Measurements from ENCODE around the gene DTX1.

The DTX1 gene

GRCh38 chr12:113071135-113072112 is 14.9 kb downstream of the DTX1 start:
- no peak for DNase-seq (ENCODE audit: low read depth in 2 of 2)

GRCh38 chr12:113072136-113072535 is 15.6 kb downstream of the DTX1 start:
- DNase-seq (ENCODE audit: low read depth in 2 of 2) = no peak

GRCh38 chr12:113073586-113073985 is 17.1 kb downstream of the DTX1 start:
- DNase-seq (ENCODE audit: low read depth in 2 of 2) = no peak

DNA sequence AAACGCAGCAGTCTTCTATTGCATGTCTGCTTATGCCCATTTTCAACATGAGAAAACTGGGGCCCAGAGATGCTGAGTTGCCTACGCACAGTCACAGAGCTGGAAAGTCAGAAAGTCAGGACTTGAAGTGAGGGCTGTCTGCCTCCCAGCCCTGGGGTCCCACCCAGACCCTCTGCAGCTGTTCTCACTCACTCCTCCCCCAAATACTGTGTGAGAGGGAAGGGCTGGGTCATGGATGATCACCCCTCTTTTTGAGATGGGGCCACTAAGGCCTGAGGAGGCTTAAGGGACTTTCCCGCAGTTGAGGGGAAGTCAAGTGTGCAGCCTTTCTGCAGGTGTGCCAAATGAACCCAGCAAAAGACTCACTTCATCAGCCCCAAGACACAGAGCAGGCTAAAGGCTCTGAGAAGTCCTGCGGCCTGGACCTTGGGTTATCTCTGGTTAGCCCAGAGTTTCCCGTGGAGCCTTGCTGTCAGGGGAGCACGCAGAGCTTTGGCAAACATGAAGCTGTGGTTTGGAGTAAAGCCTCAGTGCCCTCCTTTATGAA is 18.7 kb downstream of the DTX1 start:
- no peak for DNase-seq (ENCODE audit: low read depth in 2 of 2)

- DNase-seq (ENCODE audit: low read depth in 2 of 2) = no peak
Observed at GRCh38 chr12:113077057-113077858, 20.7 kb downstream of the DTX1 start.

DNA sequence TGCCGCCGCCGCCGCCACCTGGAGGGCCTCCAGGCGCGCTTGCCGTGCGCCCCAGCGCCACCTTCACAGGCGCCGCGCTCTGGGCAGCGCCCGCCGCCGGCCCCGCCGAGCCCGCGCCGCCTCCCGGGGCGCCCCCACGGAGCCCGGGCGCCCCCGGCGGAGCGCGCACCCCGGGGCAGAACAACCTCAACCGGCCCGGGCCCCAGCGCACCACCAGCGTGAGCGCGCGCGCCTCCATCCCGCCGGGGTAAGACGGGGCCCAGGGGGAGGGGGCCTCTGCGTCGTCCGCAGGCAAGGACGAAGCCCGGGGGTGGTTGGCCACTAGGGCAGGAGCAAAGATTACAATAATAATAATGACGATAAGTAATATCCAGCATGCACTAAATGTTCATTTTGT is 21.3 kb downstream of the DTX1 start:
- no peak for DNase-seq (ENCODE audit: low read depth in 2 of 2)

DNA sequence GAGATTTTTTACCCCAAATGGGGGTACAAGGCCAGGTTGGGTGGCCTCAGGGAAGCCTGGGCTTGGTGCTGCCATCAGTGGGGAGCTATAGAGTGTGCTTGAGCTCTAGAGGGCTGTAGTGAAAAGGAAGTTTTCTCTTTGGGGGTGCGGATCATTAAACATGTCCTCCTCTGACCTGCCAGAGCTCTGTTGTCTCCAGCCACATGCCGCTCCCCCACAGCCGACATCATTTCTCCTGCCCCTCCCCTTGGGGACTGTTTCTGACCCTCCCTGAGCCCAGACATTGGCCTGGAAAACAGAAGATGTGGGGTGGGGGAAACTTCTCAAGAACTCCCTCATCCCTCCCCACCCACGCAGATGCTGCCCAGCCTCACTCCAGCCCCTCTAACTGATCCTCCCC is 25.3 kb downstream of the DTX1 start:
- no peak for DNase-seq (ENCODE audit: low read depth in 2 of 2)

DNA sequence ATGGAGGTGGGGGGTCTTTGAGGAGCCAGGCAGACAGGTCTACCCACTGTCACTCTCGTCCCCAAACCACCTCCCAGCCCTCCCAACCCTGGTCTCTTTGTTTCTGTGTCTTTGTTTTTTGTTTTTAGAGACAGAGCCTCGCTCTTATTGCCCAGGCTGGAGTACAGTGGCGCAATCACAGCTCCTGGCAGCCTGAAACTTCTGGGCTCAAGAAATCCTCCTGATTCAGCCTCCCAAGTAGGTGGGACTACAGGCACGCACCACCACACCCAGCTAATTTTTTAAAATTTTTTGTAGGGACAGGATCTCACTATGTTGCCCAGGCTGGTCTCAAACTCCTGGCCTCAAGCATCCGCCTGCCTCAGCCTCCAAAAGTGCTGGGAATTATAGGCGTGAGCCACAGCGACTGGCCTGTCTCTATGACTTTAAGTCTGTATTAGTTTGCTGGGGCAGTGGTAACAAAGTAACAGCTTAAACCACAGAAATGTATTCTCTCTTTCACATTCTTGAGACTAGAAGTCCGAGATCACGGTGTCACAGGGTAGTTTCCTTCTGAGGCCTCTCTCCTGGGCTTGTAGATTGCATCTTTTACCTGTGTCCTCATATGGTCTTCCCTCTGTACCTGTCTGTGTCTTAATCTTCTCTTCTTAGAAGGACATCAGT is 26.1 kb downstream of the DTX1 start:
- DNase-seq (ENCODE audit: low read depth in 2 of 2) = no peak

- no peak for DNase-seq (ENCODE audit: low read depth in 2 of 2)
Observed at GRCh38 chr12:113083863-113084435, 27.4 kb downstream of the DTX1 start.

DNA sequence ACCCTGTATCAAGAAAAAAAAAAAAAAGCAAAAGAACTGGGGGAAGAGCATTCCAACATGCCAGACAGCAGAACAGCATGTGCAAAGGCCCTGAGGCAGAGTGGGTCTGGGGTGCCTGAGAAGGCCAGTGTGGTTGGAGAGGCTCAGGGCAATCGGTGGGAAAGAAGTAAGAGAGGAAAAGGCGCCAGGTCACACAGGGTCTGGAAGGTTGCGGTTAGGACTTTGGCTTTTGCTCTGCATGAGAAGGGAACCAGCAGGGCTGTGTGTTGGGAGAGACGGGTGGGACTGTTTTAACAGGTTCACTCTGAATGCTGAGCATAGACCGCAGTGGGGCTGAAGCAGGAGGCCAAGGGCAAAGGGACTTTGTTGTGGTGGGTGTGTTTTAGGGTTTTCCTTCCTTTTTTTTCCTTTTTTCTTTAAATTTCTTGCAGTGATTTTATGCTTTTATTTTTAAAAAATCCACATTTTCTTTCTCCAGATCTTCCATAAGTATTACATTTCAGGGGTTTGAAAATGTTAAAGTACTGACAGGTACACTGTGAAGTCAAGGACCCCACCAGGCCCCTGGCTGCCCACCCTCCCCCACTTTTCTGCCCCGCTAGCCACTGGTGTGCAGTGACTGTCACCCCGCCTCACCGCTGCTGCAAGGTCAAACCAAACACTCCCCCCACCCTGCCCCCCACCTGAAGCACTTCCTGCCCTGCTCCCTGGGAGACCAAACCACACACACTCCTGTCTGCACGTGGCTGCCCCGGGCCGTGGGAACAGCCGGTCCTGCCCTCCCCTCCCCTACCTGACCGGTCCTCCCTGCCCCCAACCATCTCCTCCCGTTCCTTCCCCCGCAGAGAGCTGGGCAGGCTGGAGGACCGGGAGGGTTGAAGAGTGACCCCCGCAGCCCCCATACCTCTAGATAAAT is 30.0 kb downstream of the DTX1 start:
- no peak for DNase-seq (ENCODE audit: low read depth in 2 of 2)

GRCh38 chr12:113087193-113087592 is 30.7 kb downstream of the DTX1 start:
- no peak for DNase-seq (ENCODE audit: low read depth in 2 of 2)

DNA sequence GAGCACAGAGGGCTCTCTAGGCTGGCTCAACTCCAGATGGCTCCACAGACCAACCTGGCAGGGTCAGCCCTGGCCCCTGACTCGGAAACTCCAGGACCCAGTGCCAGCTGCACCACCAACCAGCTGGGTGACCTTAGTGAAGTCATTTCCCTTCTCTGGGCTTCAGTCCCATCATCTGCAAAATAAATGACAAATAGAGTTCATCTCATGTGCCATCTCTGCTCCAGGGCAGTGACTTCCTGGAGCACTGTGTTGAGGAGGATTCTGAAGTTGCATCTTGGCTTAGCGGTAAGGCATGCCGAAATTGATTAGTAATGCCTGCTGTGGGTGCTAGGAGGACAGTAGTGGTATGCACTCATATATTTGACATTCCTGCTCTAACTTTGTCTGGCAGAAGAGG is 31.5 kb downstream of the DTX1 start:
- no peak for DNase-seq (ENCODE audit: low read depth in 2 of 2)

DNA sequence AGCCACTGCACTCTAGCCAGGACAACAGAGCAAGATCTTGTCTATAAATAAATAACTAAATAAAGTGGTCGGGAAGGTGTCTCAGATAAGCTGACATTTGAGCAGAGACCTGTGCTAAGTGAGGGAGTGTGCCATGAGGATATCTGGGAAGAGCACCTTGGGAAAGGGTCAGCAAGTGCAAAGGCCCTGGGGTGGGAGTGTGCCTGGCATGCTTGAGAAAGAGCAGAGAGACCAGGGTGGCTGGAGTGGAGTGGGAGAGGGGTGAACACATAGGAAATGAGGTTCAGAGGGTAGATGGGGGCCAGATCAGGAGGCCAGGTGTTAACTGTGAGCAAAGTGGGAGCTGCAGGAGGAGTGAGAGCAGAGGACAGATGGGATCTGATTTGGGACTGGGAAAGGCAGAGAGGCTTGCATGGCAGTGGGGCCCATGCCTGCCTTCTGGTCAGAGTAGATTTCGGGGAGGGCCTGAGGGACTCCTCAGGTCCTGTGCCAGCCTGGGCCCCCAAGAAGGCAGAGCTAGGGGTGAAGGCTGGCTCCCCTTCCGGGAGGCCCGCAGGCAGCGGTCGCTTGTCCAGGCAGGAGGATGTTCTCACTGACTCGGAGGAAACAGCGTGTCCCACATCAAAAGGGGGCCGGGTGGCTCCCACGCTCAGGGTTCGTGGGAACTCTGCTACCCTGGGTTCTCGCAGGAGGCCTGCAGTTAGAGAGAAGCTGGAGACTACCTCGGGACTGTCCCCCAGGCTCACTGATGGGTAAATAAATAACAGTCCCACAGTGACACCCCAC is 32.6 kb downstream of the DTX1 start:
- no peak for DNase-seq (ENCODE audit: low read depth in 2 of 2)

DNA sequence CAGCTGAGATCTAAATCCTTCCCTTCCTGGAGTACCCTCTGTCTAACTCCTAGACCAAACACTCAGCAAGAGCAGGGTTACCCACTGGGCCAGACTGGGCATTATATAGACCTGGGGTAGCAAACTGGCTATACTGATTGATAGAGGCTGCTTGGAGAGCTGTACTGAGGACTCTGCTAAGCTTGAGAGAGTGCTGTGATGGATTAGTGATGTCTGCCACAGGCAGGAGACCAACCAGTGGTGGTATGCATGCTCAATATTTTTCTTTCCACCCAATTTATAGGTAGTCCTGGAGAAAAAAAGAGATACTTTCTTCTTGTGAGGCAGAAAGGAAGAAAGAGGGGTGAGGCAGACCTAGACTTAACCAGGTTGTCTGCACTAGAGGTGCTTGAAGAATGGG is 33.3 kb downstream of the DTX1 start:
- no peak for DNase-seq (ENCODE audit: low read depth in 2 of 2)

- no peak for DNase-seq (ENCODE audit: low read depth in 2 of 2)
Observed at GRCh38 chr12:113090740-113091139, 34.2 kb downstream of the DTX1 start.

- no peak for DNase-seq (ENCODE audit: low read depth in 2 of 2)
Observed at GRCh38 chr12:113091506-113091905, 35.0 kb downstream of the DTX1 start.

- no peak for DNase-seq (ENCODE audit: low read depth in 2 of 2)
Observed at GRCh38 chr12:113092607-113093408, 36.3 kb downstream of the DTX1 start.

DNA sequence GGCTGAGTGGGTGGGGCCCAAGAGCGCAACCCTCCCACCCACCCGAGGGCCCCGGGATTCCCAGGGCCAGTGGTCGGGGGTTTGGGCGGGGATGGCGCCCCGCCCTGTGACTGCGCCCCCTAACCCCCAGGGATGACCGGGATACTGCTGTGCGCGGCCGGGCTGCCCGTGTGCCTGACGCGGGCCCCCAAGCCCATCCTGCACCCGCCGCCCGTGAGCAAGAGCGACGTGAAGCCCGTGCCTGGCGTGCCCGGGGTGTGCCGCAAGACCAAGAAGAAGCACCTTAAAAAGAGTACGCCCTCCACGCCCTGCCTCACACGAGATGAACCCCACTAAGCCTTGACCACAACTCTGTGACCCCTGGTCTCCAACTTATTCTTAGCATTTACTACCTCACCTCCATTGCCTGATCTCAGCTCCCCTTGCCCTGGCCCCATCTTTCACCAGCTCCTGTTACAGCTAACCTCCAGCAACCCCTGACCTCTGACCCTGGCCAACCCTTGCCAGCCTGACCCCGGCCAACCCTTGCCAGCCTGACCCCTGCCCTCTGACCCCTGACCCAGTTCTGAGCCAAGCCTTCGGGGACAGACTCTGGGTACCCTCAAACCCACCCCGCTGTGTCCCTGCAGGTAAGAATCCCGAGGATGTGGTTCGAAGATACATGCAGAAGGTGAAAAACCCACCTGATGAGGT is 37.0 kb downstream of the DTX1 start:
- no peak for DNase-seq (ENCODE audit: low read depth in 2 of 2)
